Dendritic cell treated with granulocyte-macrophage colony-stimulating factor and Interleukin-4, amounts not matched to agents 40 ng/mL and 50 ng/mL, for 4 days (primary cell): ENCODE measurements around the gene ATP12A.

Source experiments
- H3K27ac Mint-ChIP-seq: one replicate; pipeline ENCODE4 v1.8.0; 2022; ENCODE audit warnings: mild to moderate bottlenecking, mixed read lengths
- H3K27me3 Mint-ChIP-seq: one replicate; pipeline ENCODE4 v1.8.0; 2022; ENCODE audit warnings: mild to moderate bottlenecking, mixed read lengths
- H3K36me3 Mint-ChIP-seq: one replicate; pipeline ENCODE4 v1.8.0; 2022; ENCODE audit warnings: low read depth, mixed read lengths
- H3K4me1 Mint-ChIP-seq: one replicate; pipeline ENCODE4 v1.8.0; 2022; ENCODE audit warnings: low read depth, mixed read lengths
- H3K4me3 Mint-ChIP-seq: one replicate; pipeline ENCODE4 v1.8.0; 2022; ENCODE audit warnings: mild to moderate bottlenecking, moderate library complexity, mixed read lengths
- H3K9me3 Mint-ChIP-seq: one replicate; pipeline ENCODE4 v1.8.0; 2022; ENCODE audit warnings: mixed read lengths
- intact Hi-C: fragments of 100-400 bp; cut with micrococcal nuclease; formaldehyde crosslinking; loops from one replicate; pipeline ENCODE4 v1.15.0; 2022

The ATP12A gene

GRCh38 chr13:24680258-24680920, at the start of gene ATP12A:
ATP12A (plus strand) TSS chr13:24680408; CDS start chr13:24680744, 336 bp downstream.
- H3K4me1 Mint-ChIP-seq: peaks cover 10% of the 10 kb centered on the region
- H3K9me3 Mint-ChIP-seq: no peaks in the 10 kb centered on the region
- no peak within 1 kb of the TSS for H3K27ac Mint-ChIP-seq
- no peak within 1 kb of the TSS for H3K4me3 Mint-ChIP-seq
- peaks cover 61% of the 10 kb centered on the region for H3K27me3 Mint-ChIP-seq
- intact Hi-C loops: loop anchor here (5.0 kb wide), 1 partner anchor 168 kb away; the partner anchor contains the start of gene PARP4
- no peaks in the 10 kb centered on the region for H3K36me3 Mint-ChIP-seq

- H3K4me1 Mint-ChIP-seq: peaks cover 20% of the 10 kb centered on the region
- intact Hi-C loops: no loop called here
- H3K27me3 Mint-ChIP-seq: peaks cover 2% of the 10 kb centered on the region
- no peaks in the 10 kb centered on the region for H3K9me3 Mint-ChIP-seq
- H3K27ac Mint-ChIP-seq: peak overlapping the region; percentile 25
- no peaks in the 10 kb centered on the region for H3K36me3 Mint-ChIP-seq
- no peak overlapping the region for H3K4me3 Mint-ChIP-seq
These were observed 49.2 kb upstream of the ATP12A start for GRCh38 chr13:24630851-24631620.

DNA sequence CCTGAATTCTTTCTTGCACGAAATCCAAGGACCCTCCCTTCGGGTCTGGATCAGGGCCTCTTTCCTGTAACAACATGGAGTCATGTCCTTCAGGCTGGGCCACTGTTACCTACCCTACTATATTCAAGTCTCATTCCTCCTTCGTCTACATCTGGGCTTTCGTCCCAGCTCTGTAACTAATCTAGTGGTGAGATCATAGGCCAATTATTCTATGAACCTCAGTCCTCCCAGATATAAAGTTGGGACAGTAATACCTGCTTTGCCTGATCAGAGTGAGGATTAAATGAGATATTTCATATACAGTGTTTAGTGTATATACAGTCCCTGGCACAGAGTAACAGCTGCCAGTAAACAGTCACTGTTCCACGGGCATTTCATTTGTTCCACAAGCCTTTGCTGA, 48.3 kb upstream of the ATP12A start:
- Mint-ChIP-seq H3K9me3 (no peaks in the 10 kb centered on the region), H3K27me3 (peaks cover 2% of the 10 kb centered on the region), H3K4me3 (no peak overlapping the region), H3K27ac (no peak overlapping the region), H3K36me3 (no peaks in the 10 kb centered on the region), H3K4me1 (peaks cover 17% of the 10 kb centered on the region)
- intact Hi-C loops: no loop called here

- H3K4me3 Mint-ChIP-seq: no peak overlapping the region
- no peak overlapping the region for H3K27ac Mint-ChIP-seq
- no peaks in the 10 kb centered on the region for H3K9me3 Mint-ChIP-seq
- intact Hi-C loops: no loop called here
- H3K36me3 Mint-ChIP-seq: no peaks in the 10 kb centered on the region
- H3K27me3 Mint-ChIP-seq: peaks cover 3% of the 10 kb centered on the region
- peaks cover 17% of the 10 kb centered on the region for H3K4me1 Mint-ChIP-seq
These were observed 47.7 kb upstream of the ATP12A start for GRCh38 chr13:24632382-24633121.

- Mint-ChIP-seq H3K36me3 (no peaks in the 10 kb centered on the region), H3K4me1 (peaks cover 5% of the 10 kb centered on the region), H3K27me3 (peaks cover 8% of the 10 kb centered on the region), H3K9me3 (no peaks in the 10 kb centered on the region), H3K4me3 (no peak overlapping the region), H3K27ac (no peak overlapping the region)
- intact Hi-C loops: no loop called here
These were observed 43.4 kb upstream of the ATP12A start for GRCh38 chr13:24636776-24637175.

GRCh38 chr13:24638096-24638495, 42.1 kb upstream of the ATP12A start:
- H3K4me3 Mint-ChIP-seq: no peak overlapping the region
- intact Hi-C loops: no loop called here
- peaks cover 8% of the 10 kb centered on the region for H3K27me3 Mint-ChIP-seq
- H3K9me3 Mint-ChIP-seq: no peaks in the 10 kb centered on the region
- no peak overlapping the region for H3K27ac Mint-ChIP-seq
- H3K4me1 Mint-ChIP-seq: peaks cover 5% of the 10 kb centered on the region
- H3K36me3 Mint-ChIP-seq: no peaks in the 10 kb centered on the region

GRCh38 chr13:24640752-24641151, 39.5 kb upstream of the ATP12A start:
- no peaks in the 10 kb centered on the region for H3K36me3 Mint-ChIP-seq
- no peaks in the 10 kb centered on the region for H3K9me3 Mint-ChIP-seq
- H3K4me1 Mint-ChIP-seq: no peaks in the 10 kb centered on the region
- no peak overlapping the region for H3K27ac Mint-ChIP-seq
- intact Hi-C loops: no loop called here
- no peak overlapping the region for H3K4me3 Mint-ChIP-seq
- H3K27me3 Mint-ChIP-seq: peaks cover 8% of the 10 kb centered on the region

- no peaks in the 10 kb centered on the region for H3K4me1 Mint-ChIP-seq
- H3K27me3 Mint-ChIP-seq: peaks cover 7% of the 10 kb centered on the region
- no peak overlapping the region for H3K4me3 Mint-ChIP-seq
- intact Hi-C loops: no loop called here
- H3K36me3 Mint-ChIP-seq: no peaks in the 10 kb centered on the region
- no peaks in the 10 kb centered on the region for H3K9me3 Mint-ChIP-seq
- H3K27ac Mint-ChIP-seq: no peak overlapping the region
These were observed 38.0 kb upstream of the ATP12A start for GRCh38 chr13:24642219-24642618.

- Mint-ChIP-seq H3K4me3 (no peak overlapping the region), H3K9me3 (no peaks in the 10 kb centered on the region), H3K4me1 (peaks cover 3% of the 10 kb centered on the region), H3K36me3 (no peaks in the 10 kb centered on the region), H3K27ac (no peak overlapping the region), H3K27me3 (no peaks in the 10 kb centered on the region)
- intact Hi-C loops: no loop called here
These were observed 36.2 kb upstream of the ATP12A start for GRCh38 chr13:24644036-24644435.

DNA sequence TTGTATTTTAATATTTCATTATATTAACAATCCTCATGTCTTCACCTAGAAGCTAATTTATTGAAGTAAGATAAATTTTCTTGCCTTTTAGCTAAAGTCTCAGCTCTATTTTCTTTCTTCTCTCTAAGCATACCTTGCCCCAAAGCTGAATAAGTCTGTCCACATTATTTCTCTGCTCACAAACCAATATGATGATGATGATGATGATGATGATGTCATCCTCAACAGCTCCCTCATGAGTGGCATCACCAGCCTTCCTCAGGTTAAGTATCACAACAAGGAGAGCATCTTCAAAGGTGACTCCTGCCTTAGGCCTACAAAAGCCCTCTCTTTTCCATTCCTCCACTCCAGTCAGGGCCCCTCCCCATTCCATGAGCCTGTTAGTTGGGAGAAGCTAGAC, 31.9 kb upstream of the ATP12A start:
- intact Hi-C loops: no loop called here
- H3K4me3 Mint-ChIP-seq: no peak overlapping the region
- H3K9me3 Mint-ChIP-seq: no peaks in the 10 kb centered on the region
- H3K4me1 Mint-ChIP-seq: peaks cover 5% of the 10 kb centered on the region
- no peak overlapping the region for H3K27ac Mint-ChIP-seq
- no peaks in the 10 kb centered on the region for H3K27me3 Mint-ChIP-seq
- no peaks in the 10 kb centered on the region for H3K36me3 Mint-ChIP-seq

DNA sequence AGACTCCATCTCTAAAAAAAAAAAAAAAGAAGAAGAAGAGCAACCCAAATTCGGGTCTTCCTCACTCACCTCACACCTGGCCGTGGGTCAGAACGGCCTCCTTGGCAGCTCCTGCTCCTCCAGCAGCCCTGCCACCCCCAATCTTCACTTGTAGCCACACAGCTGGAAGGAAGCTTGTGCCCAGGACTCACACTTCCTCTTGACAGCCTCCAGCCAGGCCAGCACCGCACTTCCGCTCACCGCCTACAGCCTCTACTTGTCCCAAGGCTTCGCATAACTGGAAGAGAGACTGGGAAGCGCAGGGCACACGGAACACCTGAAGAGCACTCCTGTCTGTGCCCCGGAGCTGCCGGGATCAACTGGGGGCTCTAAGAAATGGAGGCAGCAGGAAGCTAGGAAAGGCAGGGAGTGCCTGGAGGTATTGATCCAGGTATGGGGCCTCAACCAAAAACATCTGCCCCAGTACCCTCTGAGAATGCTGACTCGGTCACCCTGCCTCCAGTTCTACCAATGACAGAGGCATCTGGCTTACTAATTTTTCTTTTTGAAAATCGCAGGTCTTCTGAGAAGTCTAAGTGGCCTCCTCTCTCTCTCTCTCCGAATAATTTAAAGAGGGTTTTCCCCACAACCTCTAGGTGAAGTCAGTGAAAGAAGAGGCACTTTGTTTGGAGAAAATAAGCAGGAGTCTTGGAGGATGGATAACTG, 31.1 kb upstream of the ATP12A start:
- Mint-ChIP-seq H3K27me3 (no peaks in the 10 kb centered on the region), H3K9me3 (no peaks in the 10 kb centered on the region), H3K27ac (no peak overlapping the region), H3K36me3 (no peaks in the 10 kb centered on the region), H3K4me3 (no peak overlapping the region), H3K4me1 (peaks cover 5% of the 10 kb centered on the region)
- intact Hi-C loops: no loop called here

GRCh38 chr13:24649688-24650043, 30.5 kb upstream of the ATP12A start:
- Mint-ChIP-seq H3K9me3 (no peaks in the 10 kb centered on the region), H3K4me1 (peaks cover 5% of the 10 kb centered on the region), H3K27ac (no peak overlapping the region), H3K36me3 (no peaks in the 10 kb centered on the region), H3K27me3 (no peaks in the 10 kb centered on the region), H3K4me3 (no peak overlapping the region)
- intact Hi-C loops: no loop called here

- Mint-ChIP-seq H3K27ac (no peak overlapping the region), H3K36me3 (no peaks in the 10 kb centered on the region), H3K9me3 (no peaks in the 10 kb centered on the region), H3K4me1 (peaks cover 5% of the 10 kb centered on the region), H3K27me3 (no peaks in the 10 kb centered on the region), H3K4me3 (no peak overlapping the region)
- intact Hi-C loops: no loop called here
These were observed 30.0 kb upstream of the ATP12A start for GRCh38 chr13:24650161-24650560.
